ENCODE results near the gene TXLNA. TPM values are rescaled to one million over a fixed set of nuclear protein-coding genes. Genes with fewer than 3 reads are reported as not detected.

Gene TXLNA
- total and polyA plus RNA-seq, 2 experiments from 2014 or later, result 15.2 to 52.1 TPM

GRCh38 chr1:32232558-32233304 is 53.3 kb downstream of the TXLNA start:
- TF ChIP-seq ZNF114 (CRISPR knock-in tag; IDR thresholded peaks at IDR 0.05), result no peak
- no peak for TF ChIP-seq EZH2 (IDR thresholded peaks at IDR 0.05; ENCODE audit: low read depth, unreplicated experiment)
- no peak for TF ChIP-seq ETS1 (IDR thresholded peaks at IDR 0.05)
- no peak for TF ChIP-seq STAT1 (IDR thresholded peaks at IDR 0.05; ENCODE audit: unreplicated experiment)
- TF ChIP-seq NANOG (IDR thresholded peaks at IDR 0.05; ENCODE audit: borderline replicate concordance), result no peak
- TF ChIP-seq REST (IDR thresholded peaks at IDR 0.05; ENCODE audit: unreplicated experiment), result no peak
- no peak for TF ChIP-seq POLR2AphosphoS5 (IDR thresholded peaks at IDR 0.05; ENCODE audit: low read depth)
- TF ChIP-seq ZNF331 (CRISPR knock-in tag; IDR thresholded peaks at IDR 0.05; ENCODE audit: low read depth), result no peak
- no peak for TF ChIP-seq EZH2phosphoT487 (IDR thresholded peaks at IDR 0.05; ENCODE audit: unreplicated experiment)
- H3K27ac Mint-ChIP-seq, result peak overlapping the region; percentile 42; the same call in 1 of the 2 replicates
- H3K4me1 ChIP-seq (ENCODE audit: insufficient read depth), result no peaks in the 10 kb centered on the region
- H3F3A ChIP-seq (replicated peaks; ENCODE audit: low read depth), result peaks cover 14% of the 10 kb centered on the region
- no peak overlapping the region for H2AFZ ChIP-seq
- H3K36me3 Mint-ChIP-seq (ENCODE audit: low read depth), result peaks cover 53% of the 10 kb centered on the region
- peaks cover 4% of the 10 kb centered on the region; the same call in 2 of the 3 replicates for H3K4me1 Mint-ChIP-seq
- H3K79me2 ChIP-seq (replicated peaks; ENCODE audit: insufficient read depth), result no peaks in the 10 kb centered on the region
- H3K9me3 Mint-ChIP-seq, result no peaks in the 10 kb centered on the region
- H3K27ac ChIP-seq (ENCODE audit: low read depth), result peak overlapping the region; percentile 69; the same call in 1 of the 2 replicates
- peaks cover 3% of the 10 kb centered on the region for H3K27me3 Mint-ChIP-seq (ENCODE audit: insufficient read depth, low read depth, poor library complexity)
- H3K4me3 Mint-ChIP-seq, result no peak overlapping the region
- ATAC-seq (no peak), DNase-seq (ENCODE audit: low spot score) (no peak)
- H3K4me3 ChIP-seq, result no peak overlapping the region
- H4K20me1 ChIP-seq (replicated peaks; ENCODE audit: insufficient read depth), result peaks cover 2% of the 10 kb centered on the region
- H3K27me3 ChIP-seq (ENCODE audit: insufficient read depth), result no peaks in the 10 kb centered on the region
- H3K9me2 ChIP-seq (ENCODE audit: insufficient read depth), result no peaks in the 10 kb centered on the region
- peaks cover 32% of the 10 kb centered on the region for H3K36me3 ChIP-seq (ENCODE audit: insufficient read depth)
- H3K4me2 ChIP-seq, result no peak overlapping the region

- peaks cover 33% of the 10 kb centered on the region for H3K36me3 Mint-ChIP-seq (ENCODE audit: low read depth)
- Histone ChIP-seq H3K36me3 (ENCODE audit: insufficient read depth) (peaks cover 14% of the 10 kb centered on the region), H3K4me1 (ENCODE audit: insufficient read depth) (peaks cover 6% of the 10 kb centered on the region; the same call in 1 of the 2 replicates), H3K79me2 (replicated peaks; ENCODE audit: insufficient read depth) (peaks cover 7% of the 10 kb centered on the region; the same call in 1 of the 2 replicates), H3K27me3 (ENCODE audit: insufficient read depth) (no peaks in the 10 kb centered on the region), H3K9me2 (ENCODE audit: insufficient read depth) (no peaks in the 10 kb centered on the region), H3K4me3 (no peak overlapping the region), H3K4me2 (no peak overlapping the region), H4K20me1 (replicated peaks; ENCODE audit: insufficient read depth) (no peaks in the 10 kb centered on the region), H3F3A (replicated peaks; ENCODE audit: low read depth) (peaks cover 20% of the 10 kb centered on the region), H3K27ac (ENCODE audit: low read depth) (no peak overlapping the region), H2AFZ (no peak overlapping the region)
- H3K9me3 Mint-ChIP-seq, result no peaks in the 10 kb centered on the region
- H3K4me3 Mint-ChIP-seq, result no peak overlapping the region
- TF ChIP-seq CTCF (conservative IDR thresholded peaks at IDR 0.05; ENCODE audit: low read depth in 2 of 2) (peak; percentile 14 to 47; a peak in 2 of 4 replicates), ETS1 (IDR thresholded peaks at IDR 0.05) (no peak), JUNB (IDR thresholded peaks at IDR 0.05; ENCODE audit: unreplicated experiment) (no peak)
- DNase-seq (ENCODE audit: low spot score), result peak; percentile 34
- H3K27me3 Mint-ChIP-seq (ENCODE audit: insufficient read depth, low read depth, poor library complexity), result peaks cover 3% of the 10 kb centered on the region
- no peak overlapping the region for H3K27ac Mint-ChIP-seq
- H3K4me1 Mint-ChIP-seq, result peaks cover 11% of the 10 kb centered on the region
- ATAC-seq, result no peak
Observed at GRCh38 chr1:32234792-32235191, 55.3 kb downstream of the TXLNA start.

Measured in GM23338 (cell line).